C1 segment of cervical spinal cord (tissue), 14 donors: ENCODE measurements around the gene MACROH2A1.

ENCODE experiments used
- DNase-seq, 14 donors: peaks; one replicate each; lab custom pipeline; 2025; lab: John Stamatoyannopoulos, UW

Gene MACROH2A1

DNA sequence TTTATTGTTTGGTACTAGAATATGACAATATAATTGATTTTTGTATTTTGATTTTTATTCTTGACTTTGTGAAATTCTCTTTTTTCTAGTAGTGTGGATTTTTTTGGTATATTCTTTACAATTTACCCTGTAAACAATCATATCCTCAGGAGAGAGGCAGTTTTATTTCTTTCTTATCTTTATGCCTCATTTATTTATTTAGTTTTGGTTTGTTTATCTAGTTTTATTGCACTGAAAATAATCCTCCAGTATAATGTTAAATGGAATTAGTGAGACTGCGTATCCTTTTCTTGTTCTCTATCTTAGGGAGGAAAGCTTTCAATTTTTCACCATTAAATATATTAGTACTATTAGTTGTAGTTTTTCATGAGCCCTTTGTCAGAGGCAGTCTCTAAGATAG, 109.4 kb downstream of the MACROH2A1 start:
- no peak for DNase-seq

DNA sequence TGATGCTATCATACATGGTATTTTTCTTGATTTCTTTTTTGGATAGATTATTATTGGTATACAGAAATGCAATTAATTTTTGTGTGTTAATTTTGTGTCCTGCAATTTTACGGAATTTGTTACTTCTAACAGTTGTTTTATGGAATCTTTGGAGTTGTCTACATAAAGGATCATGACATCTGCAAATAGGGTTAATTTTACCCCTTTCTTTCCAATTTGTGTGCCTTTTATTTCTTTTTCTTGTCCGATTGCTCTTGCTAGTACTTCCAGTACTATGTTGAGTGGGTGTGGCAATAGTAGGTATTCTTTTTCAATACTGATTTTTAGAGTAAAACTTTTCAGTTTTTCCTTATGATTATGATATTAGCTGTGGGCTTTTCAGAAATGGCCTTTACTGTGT, 111.5 kb downstream of the MACROH2A1 start:
- no peak for DNase-seq
